Breast epithelium (tissue), 4 donors: ENCODE data around the gene CTR9. TPM values are rescaled to one million over a fixed set of nuclear protein-coding genes. Genes with fewer than 3 reads are reported as not detected.

Experiments
- DNase-seq, 2 donors: peaks; one replicate each; pipeline ENCODE4 v3.0.0-alpha.2; 2019; ENCODE audit warnings: low spot score in 2 of 2
- H3K27ac ChIP-seq, 2 donors: fragments of 200-600 bp; sonication (generic) in 1 of 2; one replicate each; pipeline ENCODE4 v1.5.1; 2016 to 2019; ENCODE audit warnings: mild to moderate bottlenecking in 1 of 2
- H3K27me3 ChIP-seq, 2 donors: fragments of 200-600 bp; sonication (generic) in 1 of 2; one replicate each; pipeline versions ENCODE4 v1.5.1 to v1.6.0; 2017 to 2019; ENCODE audit warnings: control low read depth in 1 of 2, mild to moderate bottlenecking in 1 of 2
- H3K36me3 ChIP-seq: fragments of 200-600 bp; one replicate; pipeline ENCODE4 v1.5.1; 2019
- H3K4me1 ChIP-seq, 2 donors: fragments of 200-600 bp; sonication (generic); one replicate each; pipeline ENCODE4 v1.5.1; 2016 to 2019; ENCODE audit warnings: control low read depth in 1 of 2
- H3K4me3 ChIP-seq, 3 donors: fragments of 200-600 bp; sonication (generic); 1 replicate in 2 of 3; 2 replicates in 1 of 3; pipeline ENCODE4 v1.5.1; 2016 to 2019; ENCODE audit warnings: mild to moderate bottlenecking in 3 of 3, moderate library complexity in 2 of 3
- H3K9me3 ChIP-seq, 2 donors: fragments of 200-600 bp; sonication (generic) in 1 of 2; one replicate each; pipeline ENCODE4 v1.5.1; 2016 to 2019; ENCODE audit warnings: control low read depth in 1 of 2
- CTCF ChIP-seq, 3 donors: fragments of 450-650 bp; IDR thresholded peaks; one replicate each; pipeline ENCODE4 v1.5.1; 2016 to 2017; ENCODE audit warnings: antibody characterized with exemption in 3 of 3, mild to moderate bottlenecking in 3 of 3, moderate library complexity in 3 of 3
- POLR2A ChIP-seq: fragments of 450-650 bp; IDR thresholded peaks from one replicate; pipeline ENCODE4 v1.6.1; 2016; ENCODE audit warnings: antibody characterized with exemption, mild to moderate bottlenecking, moderate library complexity
- POLR2AphosphoS5 ChIP-seq, 3 donors: sonication (generic); formaldehyde crosslinking; IDR thresholded peaks; one replicate each; pipeline ENCODE4 v1.6.1; 2017; ENCODE audit warnings: antibody characterized with exemption in 3 of 3
- intact Hi-C: fragments of 100-400 bp; cut with DNase I; formaldehyde crosslinking; loops from one replicate; pipeline ENCODE4 v1.15.1; 2023; ENCODE audit warnings: low total_unique reads
- total RNA-seq, 3 donors: library from RNA; depleted of rRNA; stranded (reverse); fragments of >200 nt; gene quantifications; one replicate each; pipeline ENCODE4 v1.1.0, GENCODE V29; 2016

The CTR9 gene
- total RNA-seq, 3 donors from 2014 or later, result 24.6 to 35.0 (median 28.5) TPM

- TF ChIP-seq CTCF (IDR thresholded peaks at IDR 0.05), result no peak
- no peak for TF ChIP-seq POLR2AphosphoS5 (IDR thresholded peaks at IDR 0.05)
- TF ChIP-seq POLR2A, result no peak
Measured at GRCh38 chr11:10742460-10743208, 8.4 kb upstream of the CTR9 start.

GRCh38 chr11:10743354-10744000 lies 7.6 kb upstream of the CTR9 start:
- H3K27me3 ChIP-seq, result no peaks in the 10 kb centered on the region
- no peak for DNase-seq
- no peak overlapping the region for H3K4me3 ChIP-seq
- H3K36me3 ChIP-seq, result no peaks in the 10 kb centered on the region
- no peak overlapping the region for H3K27ac ChIP-seq
- H3K4me1 ChIP-seq, result no peaks in the 10 kb centered on the region
- H3K9me3 ChIP-seq, result no peaks in the 10 kb centered on the region
- TF ChIP-seq POLR2A (no peak), POLR2AphosphoS5 (IDR thresholded peaks at IDR 0.05) (no peak), CTCF (IDR thresholded peaks at IDR 0.05) (no peak)
- intact Hi-C loops, result no loop called here

More at GRCh38 chr11:10742460-10743208, 8.4 kb upstream of the CTR9 start:
- H3K9me3 ChIP-seq, result no peaks in the 10 kb centered on the region
- no peak overlapping the region for H3K4me3 ChIP-seq
- H3K27ac ChIP-seq, result no peak overlapping the region
- H3K27me3 ChIP-seq, result no peaks in the 10 kb centered on the region
- intact Hi-C loops, result no loop called here
- H3K4me1 ChIP-seq, result no peaks in the 10 kb centered on the region
- H3K36me3 ChIP-seq, result no peaks in the 10 kb centered on the region
- DNase-seq, result no peak

- Histone ChIP-seq H3K27me3 (no peaks in the 10 kb centered on the region), H3K36me3 (no peaks in the 10 kb centered on the region), H3K4me1 (no peaks in the 10 kb centered on the region), H3K27ac (no peak overlapping the region), H3K9me3 (no peaks in the 10 kb centered on the region), H3K4me3 (no peak overlapping the region)
- TF ChIP-seq POLR2A, result no peak
- no peak for TF ChIP-seq CTCF (IDR thresholded peaks at IDR 0.05)
- no peak for TF ChIP-seq POLR2AphosphoS5 (IDR thresholded peaks at IDR 0.05)
- DNase-seq, result no peak
- intact Hi-C loops, result no loop called here
Measured at GRCh38 chr11:10744206-10744605, 6.8 kb upstream of the CTR9 start.

GRCh38 chr11:10746871-10747270 lies 4.2 kb upstream of the CTR9 start:
- H3K9me3 ChIP-seq, result no peaks in the 10 kb centered on the region
- intact Hi-C loops, result no loop called here
- H3K27ac ChIP-seq, result no peak overlapping the region
- no peaks in the 10 kb centered on the region for H3K4me1 ChIP-seq
- TF ChIP-seq POLR2AphosphoS5 (IDR thresholded peaks at IDR 0.05) (no peak), CTCF (IDR thresholded peaks at IDR 0.05) (no peak)
- no peak for DNase-seq
- H3K36me3 ChIP-seq, result no peaks in the 10 kb centered on the region
- no peak overlapping the region for H3K4me3 ChIP-seq
- no peaks in the 10 kb centered on the region for H3K27me3 ChIP-seq

- TF ChIP-seq CTCF (IDR thresholded peaks at IDR 0.05) (no peak), POLR2A (no peak), POLR2AphosphoS5 (IDR thresholded peaks at IDR 0.05) (no peak)
- H3K4me3 ChIP-seq, result no peak overlapping the region
- intact Hi-C loops, result no loop called here
- H3K9me3 ChIP-seq, result no peaks in the 10 kb centered on the region
- no peaks in the 10 kb centered on the region for H3K27me3 ChIP-seq
- DNase-seq, result no peak
- no peaks in the 10 kb centered on the region for H3K4me1 ChIP-seq
- H3K36me3 ChIP-seq, result no peaks in the 10 kb centered on the region
- H3K27ac ChIP-seq, result no peak overlapping the region
Measured at GRCh38 chr11:10747733-10748132, 3.3 kb upstream of the CTR9 start.
